Mucosa of descending colon (tissue), 3 donors: ENCODE results near the gene ST8SIA4. TPM values are rescaled to one million over a fixed set of nuclear protein-coding genes. Genes with fewer than 3 reads are reported as not detected.

ENCODE experiments used
- ATAC-seq: fragments of 200-7000 bp; cut with Tn5 transposase; one replicate; pipeline ENCODE4 v1.9.1; 2020; ENCODE audit warnings: mild to moderate bottlenecking, moderate library complexity
- DNase-seq, 3 donors: peaks; one replicate each; pipeline ENCODE4 v3.0.0-alpha.2; 2020
- H3K36me3 ChIP-seq: fragments of 200-600 bp; one replicate; pipeline ENCODE4 v1.8.0; 2021; ENCODE audit warnings: low read depth, mild to moderate bottlenecking
- H3K4me1 ChIP-seq: fragments of 200-600 bp; one replicate; pipeline ENCODE4 v1.8.0; 2021; ENCODE audit warnings: low read depth, mild to moderate bottlenecking
- H3K4me3 ChIP-seq: fragments of 200-600 bp; one replicate; pipeline ENCODE4 v1.8.0; 2021; ENCODE audit warnings: mild to moderate bottlenecking
- H3K9me3 ChIP-seq: fragments of 200-600 bp; one replicate; pipeline ENCODE4 v1.8.0; 2021; ENCODE audit warnings: mild to moderate bottlenecking
- intact Hi-C, 2 donors: fragments of 100-400 bp; cut with DNase I in 1 of 2; cut with micrococcal nuclease in 1 of 2; formaldehyde crosslinking; loops; one replicate each; pipeline versions ENCODE4 v1.11.0 to v1.11.1; 2022; cut with DNase I, micrococcal nuclease
- total RNA-seq, 3 donors: library from RNA; stranded (reverse); fragmentation: NEBNext Ultra II Directional in 2 of 3; extraction: Animal tissue kit (Norgen Biotek cat#: 25700) in 2 of 3; gene quantifications; one replicate each; pipeline versions ENCODE4 v1.2.1 to v1.2.4, GENCODE V29; 2021 to 2023
- TF ChIP-seq, protein P1 (sequence below): fragments of 200-600 bp; IDR thresholded peaks from one replicate; pipeline ENCODE4 v1.8.0; 2022; ENCODE audit warnings: antibody characterized with exemption, mild to moderate bottlenecking
- donor health status: DM: no; HTN: no; CAD: no; lungs with moderate emphysema.
- donor health status: DM: no; HTN: no; CAD: no.
- donor health status: DM: no; HTN: yes; CAD: no.

Gene ST8SIA4
- total RNA-seq, 3 donors from 2014 or later: 4.7 to 9.6 (median 5.7) TPM

DNA sequence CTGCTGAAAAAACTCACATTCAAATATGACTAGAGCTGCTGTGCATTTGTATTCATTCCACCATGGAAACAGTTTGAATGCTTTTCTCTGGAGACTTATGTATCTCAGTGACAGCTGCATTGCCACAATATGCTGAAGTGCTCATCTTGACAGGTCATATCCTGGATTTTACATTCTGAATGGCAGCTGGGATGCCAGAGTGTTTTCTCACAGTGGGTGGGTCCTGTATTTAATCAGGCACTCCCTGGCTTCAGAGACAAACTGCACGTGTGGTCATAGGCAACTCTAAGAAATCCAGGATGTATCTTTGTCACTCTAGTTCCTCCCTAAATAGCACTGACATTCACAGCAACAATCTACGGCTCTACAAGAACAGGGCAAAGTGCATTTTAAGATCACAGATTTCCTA lies 75.6 kb downstream of the ST8SIA4 start:
- TF ChIP-seq, protein P1, sequence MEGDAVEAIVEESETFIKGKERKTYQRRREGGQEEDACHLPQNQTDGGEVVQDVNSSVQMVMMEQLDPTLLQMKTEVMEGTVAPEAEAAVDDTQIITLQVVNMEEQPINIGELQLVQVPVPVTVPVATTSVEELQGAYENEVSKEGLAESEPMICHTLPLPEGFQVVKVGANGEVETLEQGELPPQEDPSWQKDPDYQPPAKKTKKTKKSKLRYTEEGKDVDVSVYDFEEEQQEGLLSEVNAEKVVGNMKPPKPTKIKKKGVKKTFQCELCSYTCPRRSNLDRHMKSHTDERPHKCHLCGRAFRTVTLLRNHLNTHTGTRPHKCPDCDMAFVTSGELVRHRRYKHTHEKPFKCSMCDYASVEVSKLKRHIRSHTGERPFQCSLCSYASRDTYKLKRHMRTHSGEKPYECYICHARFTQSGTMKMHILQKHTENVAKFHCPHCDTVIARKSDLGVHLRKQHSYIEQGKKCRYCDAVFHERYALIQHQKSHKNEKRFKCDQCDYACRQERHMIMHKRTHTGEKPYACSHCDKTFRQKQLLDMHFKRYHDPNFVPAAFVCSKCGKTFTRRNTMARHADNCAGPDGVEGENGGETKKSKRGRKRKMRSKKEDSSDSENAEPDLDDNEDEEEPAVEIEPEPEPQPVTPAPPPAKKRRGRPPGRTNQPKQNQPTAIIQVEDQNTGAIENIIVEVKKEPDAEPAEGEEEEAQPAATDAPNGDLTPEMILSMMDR: no peak
- H3K4me1 ChIP-seq: peaks cover 6% of the 10 kb centered on the region
- H3K4me3 ChIP-seq: no peak overlapping the region
- DNase-seq: peak in 1 of 3 donors; percentile 59
- ATAC-seq: peak; percentile 96
- intact Hi-C loops: no loop called here
- H3K9me3 ChIP-seq: no peaks in the 10 kb centered on the region
- H3K36me3 ChIP-seq: no peaks in the 10 kb centered on the region

- no peak for ATAC-seq
- Histone ChIP-seq H3K36me3 (no peaks in the 10 kb centered on the region), H3K9me3 (no peaks in the 10 kb centered on the region), H3K4me3 (no peak overlapping the region), H3K4me1 (peaks cover 7% of the 10 kb centered on the region)
- TF ChIP-seq, protein P1: no peak
- DNase-seq: no peak
- intact Hi-C loops: no loop called here
Measured at GRCh38 chr5:100826133-100826532, 76.9 kb downstream of the ST8SIA4 start.

DNA sequence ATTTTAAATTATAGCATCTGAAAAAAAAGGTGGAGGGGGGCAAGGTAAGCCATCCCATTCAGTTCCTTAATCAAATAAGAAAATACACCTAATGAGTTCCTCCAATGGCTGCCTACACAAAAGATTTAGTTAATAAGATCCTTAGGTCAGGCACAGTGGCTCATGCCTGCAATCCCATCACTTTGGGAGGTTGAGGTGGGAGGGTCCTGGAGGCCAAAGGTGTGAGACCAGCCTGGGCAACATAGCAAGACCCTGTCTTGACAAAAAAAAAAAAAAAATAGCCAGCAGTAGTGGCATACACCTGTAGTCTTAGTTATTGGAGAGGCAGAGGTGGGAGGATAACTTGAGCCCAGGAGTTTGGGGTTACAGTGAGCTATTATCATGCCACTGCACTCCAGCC lies 78.4 kb downstream of the ST8SIA4 start:
- Histone ChIP-seq H3K4me1 (peaks cover 10% of the 10 kb centered on the region), H3K36me3 (no peaks in the 10 kb centered on the region), H3K4me3 (no peak overlapping the region), H3K9me3 (no peaks in the 10 kb centered on the region)
- intact Hi-C loops: no loop called here
- no peak for ATAC-seq
- no peak for DNase-seq
- TF ChIP-seq, protein P1: no peak

- no peak overlapping the region for H3K4me3 ChIP-seq
- H3K4me1 ChIP-seq: peaks cover 10% of the 10 kb centered on the region
- TF ChIP-seq, protein P1: no peak
- no peaks in the 10 kb centered on the region for H3K9me3 ChIP-seq
- intact Hi-C loops: no loop called here
- DNase-seq: no peak
- no peak for ATAC-seq
- no peaks in the 10 kb centered on the region for H3K36me3 ChIP-seq
Measured at GRCh38 chr5:100823812-100824211, 79.3 kb downstream of the ST8SIA4 start.

- no peak for ATAC-seq
- no peaks in the 10 kb centered on the region for H3K36me3 ChIP-seq
- TF ChIP-seq, protein P1: no peak
- H3K4me1 ChIP-seq: peaks cover 3% of the 10 kb centered on the region
- DNase-seq: no peak
- intact Hi-C loops: no loop called here
- H3K9me3 ChIP-seq: no peaks in the 10 kb centered on the region
- no peak overlapping the region for H3K4me3 ChIP-seq
Measured at GRCh38 chr5:100821751-100822150, 81.3 kb downstream of the ST8SIA4 start.

- Histone ChIP-seq H3K36me3 (no peaks in the 10 kb centered on the region), H3K4me3 (no peak overlapping the region), H3K4me1 (peaks cover 3% of the 10 kb centered on the region), H3K9me3 (no peaks in the 10 kb centered on the region)
- intact Hi-C loops: no loop called here
- ATAC-seq (no peak), DNase-seq (no peak)
- TF ChIP-seq, protein P1: no peak
Measured at GRCh38 chr5:100818340-100818739, 84.7 kb downstream of the ST8SIA4 start.
